HG03521 (cell line): ENCODE results near the gene TWIST2.

ENCODE experiments used
- ATAC-seq: cut with Tn5 transposase; IDR thresholded peaks from one replicate; pipeline ENCODE4 v1.9.1; 2021; ENCODE audit warnings: mild to moderate bottlenecking, moderate library complexity; ENCODE audit not compliant: unreplicated experiment

The TWIST2 gene

DNA sequence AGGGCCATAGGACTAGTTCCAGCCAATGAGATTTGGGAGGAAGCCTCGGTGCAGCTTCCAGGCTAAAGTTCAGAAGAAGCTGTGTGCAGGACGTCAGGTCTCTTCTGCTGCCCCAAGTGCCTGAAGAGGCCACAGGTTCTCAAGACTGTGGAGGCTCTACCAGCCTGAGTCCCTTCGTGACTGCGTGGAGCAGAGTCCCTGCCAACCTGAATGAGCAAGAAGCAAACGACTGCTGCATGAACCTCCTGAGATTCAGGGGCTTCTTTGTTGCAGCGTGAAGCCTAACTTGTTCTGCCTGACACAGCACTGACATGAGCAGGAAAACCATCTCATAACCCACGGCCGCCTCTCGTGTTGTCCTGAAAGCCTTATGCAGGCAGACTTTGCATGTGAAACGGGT, 39.7 kb downstream of the TWIST2 start:
- ATAC-seq = no peak

DNA sequence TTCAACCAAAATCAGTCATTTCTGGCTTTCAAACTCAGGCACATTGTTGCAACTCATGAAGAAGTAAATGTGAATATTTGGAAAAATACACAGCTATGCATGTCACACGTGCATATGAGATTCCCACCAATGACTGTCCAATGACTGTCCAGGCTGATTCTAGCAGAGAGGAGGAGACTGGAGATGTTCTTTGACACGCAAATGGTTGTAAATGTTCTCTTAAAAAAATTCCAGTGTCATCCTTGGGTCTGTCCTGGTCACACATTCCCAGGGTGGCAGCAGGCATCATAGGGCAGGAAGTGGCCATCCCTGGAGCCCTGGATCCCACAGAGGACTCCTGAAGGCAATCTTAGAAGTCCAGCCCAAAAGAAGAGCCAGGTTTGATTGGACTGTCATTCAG, 40.9 kb downstream of the TWIST2 start:
- no peak for ATAC-seq

DNA sequence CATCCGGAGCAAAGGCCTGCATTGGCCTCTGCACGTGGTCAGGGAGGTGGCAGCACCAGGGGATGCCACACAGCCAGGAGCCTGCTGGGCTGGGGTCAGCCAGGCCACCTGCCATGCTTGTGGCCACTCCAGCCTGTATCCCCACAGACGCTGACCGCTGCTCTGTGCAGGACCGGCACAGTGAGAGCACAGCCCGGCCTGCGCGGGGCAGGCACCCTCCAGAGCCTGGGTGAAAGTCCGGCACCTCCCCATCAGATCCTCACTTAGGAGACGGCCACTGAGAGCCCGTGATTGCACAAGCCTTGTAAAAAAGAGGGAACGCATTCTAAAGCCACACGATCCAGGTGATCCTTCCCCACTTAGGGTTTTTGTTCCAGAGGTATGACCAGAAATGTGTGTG, 42.2 kb downstream of the TWIST2 start:
- ATAC-seq = no peak

DNA sequence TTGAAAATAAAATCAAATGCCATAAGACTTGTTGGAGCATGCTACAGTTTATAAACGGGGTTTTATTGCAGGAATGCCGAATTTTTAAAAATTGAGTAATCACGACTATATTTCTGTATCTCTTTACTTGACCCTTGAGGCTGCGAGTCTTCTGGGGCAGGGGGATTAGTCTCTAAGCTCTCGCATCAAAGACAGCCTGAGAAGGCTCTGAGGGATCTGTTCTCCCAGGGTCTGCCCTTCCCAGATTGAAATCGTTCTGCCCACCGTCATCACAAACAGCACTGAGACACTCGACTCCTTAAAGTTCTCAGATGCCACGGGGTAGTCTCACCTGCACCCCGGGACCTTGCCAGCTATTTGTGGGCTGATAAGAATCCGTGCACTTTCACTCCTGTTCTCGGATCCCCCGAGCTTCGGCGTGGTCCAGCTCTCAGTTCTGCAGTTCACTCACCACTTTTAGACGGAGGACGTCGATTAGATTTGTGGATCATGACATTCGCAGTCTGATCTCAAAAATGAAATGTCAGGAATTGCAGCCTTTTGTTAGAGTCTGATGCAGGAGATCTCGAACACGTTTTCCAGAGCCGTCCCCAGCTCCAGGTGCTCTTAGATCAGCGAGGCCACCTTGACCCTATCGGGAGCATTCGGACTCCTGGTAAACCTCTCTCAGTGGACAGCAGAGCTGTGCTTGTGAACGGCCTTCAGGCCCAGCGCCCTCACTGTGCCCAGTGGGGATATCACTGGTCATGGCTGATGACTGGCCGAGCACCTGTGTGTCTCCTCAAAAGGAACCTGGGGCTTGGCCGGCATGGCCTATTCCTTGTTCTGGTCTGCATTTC, 43.0 kb downstream of the TWIST2 start:
- ATAC-seq = no peak

DNA sequence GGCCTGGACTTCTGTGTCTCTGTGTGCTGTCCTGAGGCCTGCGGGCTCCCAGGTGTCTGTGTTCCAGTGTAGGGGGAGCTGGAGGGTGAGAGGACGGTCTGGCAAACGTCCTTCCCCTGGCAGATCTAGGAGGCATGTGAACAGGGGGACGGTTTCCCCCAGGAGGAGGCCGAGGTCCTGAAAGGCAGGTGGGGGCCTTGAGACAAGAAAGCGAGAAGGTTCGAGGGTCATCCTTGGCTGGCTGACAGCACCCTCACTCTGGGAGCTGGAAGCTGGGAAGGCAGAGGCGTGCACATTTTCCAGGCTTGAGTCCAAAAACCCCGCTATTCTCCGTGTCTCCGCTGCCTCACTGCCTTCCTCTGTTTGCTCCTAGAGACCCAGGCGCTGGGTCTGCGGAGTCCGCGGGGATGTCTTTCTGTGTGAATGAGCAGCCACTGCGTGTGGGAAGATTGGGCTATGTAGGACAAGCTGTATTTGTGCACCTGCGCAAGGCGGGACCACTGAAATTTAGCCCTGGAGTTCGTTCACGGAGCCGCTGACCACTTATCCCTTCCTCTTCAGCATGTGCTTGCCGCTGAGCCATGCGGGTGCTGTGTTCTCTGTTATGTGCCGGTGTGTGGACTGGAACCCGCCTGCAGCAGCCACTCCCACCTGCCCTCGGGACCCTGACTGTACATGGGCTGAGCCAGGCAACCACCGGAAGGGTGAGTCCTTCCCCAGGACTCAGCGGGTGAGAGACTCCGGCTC, 43.7 kb downstream of the TWIST2 start:
- no peak for ATAC-seq

DNA sequence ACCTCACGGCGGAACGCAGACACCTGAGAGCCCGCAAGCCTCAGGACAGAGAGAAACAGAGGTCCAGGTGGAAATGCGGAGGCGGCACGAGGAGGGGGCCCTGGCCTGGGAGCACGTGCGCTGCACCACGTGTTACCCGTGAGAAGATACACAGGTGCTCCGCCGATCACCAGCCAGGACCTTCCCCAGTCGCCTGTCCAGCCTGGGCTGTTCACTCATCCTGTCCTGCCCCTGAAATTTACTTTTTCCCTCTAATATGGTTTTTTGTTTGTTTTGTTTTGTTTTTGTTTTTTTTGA, 44.3 kb downstream of the TWIST2 start:
- ATAC-seq = no peak

DNA sequence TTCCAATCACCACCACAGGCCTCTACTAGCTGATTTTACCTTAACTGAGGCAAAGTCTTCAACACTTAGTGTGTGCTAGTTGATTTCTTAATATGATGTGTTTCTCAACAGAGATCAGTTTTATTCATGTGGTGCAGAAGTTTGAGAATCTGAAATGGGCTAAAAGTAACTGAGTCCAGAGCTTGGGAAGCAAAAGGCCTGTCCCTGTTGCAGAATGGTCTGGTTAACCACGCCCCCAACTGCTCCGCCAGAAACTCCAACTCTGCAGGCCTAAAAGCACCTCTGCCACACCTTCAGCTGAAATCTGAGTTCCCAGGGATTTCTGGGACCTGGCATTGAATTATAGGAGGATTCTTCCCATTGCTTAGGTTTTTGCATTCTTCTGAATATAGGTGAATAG, 44.9 kb downstream of the TWIST2 start:
- ATAC-seq = no peak

DNA sequence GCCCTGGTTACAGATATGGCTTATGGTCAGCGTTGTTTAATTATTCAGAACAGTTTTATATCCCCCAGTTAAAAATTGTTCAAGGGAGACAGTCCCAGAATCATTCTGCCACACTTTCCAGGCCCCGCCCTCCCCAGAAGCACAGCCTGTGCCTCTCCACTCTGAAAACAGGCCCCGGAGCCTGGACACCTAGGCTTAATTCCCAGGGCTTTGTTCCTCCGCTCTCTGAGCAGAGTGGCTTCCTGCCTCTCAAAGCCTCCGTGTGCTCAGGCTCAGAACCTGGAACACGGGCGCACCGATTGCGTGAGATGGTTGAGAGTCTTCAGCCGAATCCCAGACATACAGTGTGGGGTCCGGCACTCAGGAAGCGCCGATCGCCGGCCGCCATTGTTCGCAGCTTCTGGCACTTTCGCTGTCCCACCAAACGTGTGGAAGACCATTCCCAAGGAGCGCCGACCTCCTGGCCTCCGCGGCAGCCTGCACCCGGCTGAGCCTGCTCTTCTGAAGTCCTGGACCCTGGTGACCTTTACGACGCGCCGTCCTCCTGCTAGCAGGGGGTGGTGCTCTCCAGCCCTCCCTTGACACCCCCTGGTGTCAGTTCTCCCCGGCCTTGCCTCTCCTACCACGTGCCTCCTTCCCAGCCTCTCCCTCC, 45.6 kb downstream of the TWIST2 start:
- ATAC-seq = no peak

DNA sequence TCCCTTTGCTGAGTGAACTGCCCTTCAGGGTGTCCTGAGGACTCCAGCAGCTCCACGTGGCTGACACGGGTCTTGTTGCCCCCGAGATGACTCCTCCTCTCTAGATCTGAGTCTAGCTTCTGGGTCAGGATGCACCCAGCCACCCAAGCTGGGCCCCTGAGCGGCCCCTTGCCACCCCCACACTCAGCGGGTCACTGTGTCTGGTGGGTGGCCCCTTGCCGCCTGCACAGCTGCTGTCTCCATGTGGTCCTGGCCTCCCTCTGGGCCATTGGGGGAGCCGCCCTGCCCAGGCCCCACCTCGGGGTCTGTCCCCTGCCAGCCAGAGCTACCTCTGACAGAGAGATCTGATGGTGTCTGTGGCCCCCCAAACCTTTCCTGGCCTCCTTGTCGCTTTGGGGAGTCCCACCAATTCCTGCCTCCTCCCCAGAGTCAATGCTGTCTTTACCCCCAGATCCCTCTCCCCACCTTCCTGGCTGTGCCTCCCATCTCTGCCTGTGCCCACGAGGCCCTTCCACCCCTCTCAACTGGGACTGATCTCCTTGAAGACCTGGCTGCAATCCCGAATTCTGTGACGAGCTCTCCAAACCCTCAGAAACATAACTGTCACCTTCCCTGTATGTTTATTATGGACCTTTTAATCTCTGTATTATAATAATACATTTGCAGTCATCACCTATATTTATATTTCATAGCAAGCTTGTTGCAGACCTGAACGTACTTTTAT, 46.5 kb downstream of the TWIST2 start:
- no peak for ATAC-seq

DNA sequence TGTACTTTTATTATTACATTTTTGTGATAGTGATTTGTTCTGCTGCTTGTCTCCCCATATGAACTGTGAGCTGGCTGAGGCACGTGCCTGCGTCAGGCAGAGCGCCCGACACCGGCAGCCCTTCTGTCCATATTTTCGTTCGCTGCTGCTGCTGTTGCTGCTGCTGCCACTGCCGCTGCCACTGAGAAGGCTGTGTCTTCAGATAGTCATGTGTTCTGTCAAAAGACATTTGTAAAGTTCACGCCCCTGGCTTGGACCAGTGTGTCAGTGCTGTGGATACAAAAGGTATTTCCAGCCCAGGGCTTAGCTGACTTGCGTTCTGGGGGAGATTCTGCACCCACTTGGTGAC, 47.0 kb downstream of the TWIST2 start:
- ATAC-seq = no peak

DNA sequence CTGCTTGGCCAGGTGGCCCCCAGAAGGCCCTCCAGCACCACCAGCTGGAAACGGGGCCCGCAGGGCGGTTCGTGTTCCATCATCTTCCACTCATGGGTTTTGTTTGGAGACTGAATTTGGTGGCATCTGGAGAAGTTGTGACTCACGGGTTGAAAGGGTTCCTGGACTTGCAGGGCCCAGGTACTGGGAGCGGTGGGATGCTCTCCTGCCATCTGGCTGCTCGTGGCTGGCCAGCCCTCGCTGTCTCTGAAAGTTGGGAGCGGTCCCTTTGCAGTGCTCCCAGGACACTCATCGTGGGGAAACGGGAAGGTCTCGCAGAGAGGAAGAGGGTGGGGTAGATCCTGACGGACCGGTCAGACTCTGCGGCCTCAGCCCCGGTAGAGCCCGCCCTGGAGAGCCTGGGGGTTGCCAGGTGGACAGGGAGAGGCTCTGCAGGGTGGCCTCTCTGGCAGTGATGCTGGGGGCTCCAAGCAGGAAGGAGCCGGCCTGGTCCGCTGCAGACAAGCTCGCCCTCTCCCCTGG, 47.5 kb downstream of the TWIST2 start:
- ATAC-seq = no peak

DNA sequence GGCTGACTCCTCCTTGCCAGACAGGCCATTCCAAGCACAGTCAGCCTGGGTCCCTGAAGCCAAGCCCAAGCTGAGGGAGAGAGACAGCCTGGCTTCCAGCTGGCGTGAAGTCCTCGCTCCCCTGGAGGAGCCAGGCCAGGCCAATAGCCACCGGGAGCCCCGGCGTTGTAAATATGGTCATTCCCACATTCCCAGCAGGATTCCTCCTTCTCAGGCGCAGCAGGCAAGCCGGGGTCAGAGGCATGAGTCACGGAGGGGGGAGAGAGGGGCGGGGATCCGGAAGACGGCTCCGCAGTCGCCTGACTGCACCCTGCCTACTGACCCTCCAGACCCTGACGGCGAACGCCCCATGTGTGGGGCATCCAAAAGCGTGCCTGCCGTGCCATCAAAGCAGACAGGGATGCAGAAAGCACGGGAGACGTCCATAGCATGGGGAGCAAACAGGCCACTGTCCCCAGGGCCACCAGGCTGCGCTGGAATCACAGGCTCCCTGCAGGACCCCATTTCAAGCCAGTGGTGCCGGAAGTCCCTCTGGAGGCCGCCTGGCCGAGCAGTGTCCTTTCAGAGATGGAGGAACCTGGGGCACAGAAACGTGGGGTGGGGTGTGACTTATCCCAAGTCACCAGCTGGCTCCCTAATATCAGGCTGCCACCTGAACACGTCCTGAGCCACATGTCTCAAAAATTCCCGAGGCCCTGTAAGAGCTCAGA, 48.2 kb downstream of the TWIST2 start:
- ATAC-seq = no peak

DNA sequence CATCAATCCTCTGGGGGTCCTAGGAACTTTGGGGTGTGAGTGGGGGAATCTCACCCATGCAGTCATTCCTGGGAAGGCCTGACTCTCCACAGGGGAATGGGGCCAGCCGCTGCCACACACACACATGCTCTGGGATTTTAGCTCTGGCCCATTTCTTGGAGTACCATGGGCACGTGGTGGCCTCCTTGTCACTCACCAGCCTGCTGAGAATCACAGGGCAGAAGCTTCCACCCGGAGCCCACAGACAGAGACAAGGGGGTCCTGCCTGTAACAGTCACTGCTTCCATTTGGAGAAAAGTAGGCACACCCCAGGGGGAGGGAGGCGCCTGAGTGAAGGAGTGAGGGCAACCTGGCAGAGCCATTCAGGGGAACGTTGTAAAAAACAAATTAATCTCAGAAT, 48.8 kb downstream of the TWIST2 start:
- ATAC-seq = no peak

DNA sequence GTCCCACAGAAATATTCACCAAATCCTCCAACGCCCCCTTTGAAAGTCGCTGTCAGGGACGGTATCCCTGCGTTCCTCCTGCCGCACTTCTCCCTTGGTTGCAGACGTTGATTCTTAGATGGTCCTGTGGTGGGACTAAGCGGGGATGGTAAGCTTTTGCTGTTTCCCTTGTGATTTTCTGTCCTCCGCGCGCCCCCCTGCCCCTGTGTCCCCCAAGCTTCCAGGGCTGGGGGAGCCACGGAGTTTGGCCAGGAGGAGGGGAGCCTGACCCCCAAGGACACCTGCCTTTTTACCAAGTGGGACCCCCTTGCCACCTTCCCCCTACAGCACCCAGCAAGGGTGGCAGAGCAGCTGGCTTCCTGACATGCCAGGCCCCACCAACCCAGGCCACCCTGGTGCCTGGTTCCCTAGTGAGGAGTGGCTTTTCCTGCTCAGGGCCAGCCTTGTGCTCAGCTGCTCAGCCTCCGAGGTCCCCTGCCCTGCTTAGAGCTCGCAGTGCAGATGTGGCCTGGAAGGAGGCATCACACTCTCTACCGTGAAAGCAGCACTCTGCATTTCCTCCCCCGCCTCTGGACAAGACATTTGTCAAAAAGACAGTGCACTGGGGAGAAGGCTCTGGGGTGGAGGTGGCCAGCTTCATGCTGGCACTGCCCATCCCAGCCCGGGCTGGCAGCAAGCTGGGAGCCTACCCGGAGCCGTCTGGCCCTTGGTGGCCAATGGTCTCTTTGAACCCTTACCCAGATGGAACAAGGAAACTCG, 49.4 kb downstream of the TWIST2 start:
- ATAC-seq = no peak

DNA sequence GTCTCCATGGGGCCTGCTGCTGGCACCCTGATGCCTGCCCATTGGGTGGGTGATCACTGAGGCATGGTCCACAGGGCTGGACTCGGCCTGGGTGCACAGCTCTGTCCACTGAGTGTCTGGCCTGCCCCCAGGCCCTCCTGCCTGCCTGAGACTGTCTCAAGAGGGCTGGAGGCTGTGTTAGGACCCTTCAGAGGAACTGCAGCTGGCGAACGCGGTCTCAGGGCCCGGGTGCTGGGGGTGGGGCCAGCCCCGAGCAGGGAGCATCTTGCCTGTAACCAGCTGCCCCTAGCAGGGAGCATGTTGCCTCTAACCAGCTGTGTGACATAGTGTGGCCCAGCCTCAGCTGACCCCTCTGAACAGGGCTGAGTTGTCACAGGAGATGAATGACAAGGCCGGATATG, 50.0 kb downstream of the TWIST2 start:
- ATAC-seq = no peak

DNA sequence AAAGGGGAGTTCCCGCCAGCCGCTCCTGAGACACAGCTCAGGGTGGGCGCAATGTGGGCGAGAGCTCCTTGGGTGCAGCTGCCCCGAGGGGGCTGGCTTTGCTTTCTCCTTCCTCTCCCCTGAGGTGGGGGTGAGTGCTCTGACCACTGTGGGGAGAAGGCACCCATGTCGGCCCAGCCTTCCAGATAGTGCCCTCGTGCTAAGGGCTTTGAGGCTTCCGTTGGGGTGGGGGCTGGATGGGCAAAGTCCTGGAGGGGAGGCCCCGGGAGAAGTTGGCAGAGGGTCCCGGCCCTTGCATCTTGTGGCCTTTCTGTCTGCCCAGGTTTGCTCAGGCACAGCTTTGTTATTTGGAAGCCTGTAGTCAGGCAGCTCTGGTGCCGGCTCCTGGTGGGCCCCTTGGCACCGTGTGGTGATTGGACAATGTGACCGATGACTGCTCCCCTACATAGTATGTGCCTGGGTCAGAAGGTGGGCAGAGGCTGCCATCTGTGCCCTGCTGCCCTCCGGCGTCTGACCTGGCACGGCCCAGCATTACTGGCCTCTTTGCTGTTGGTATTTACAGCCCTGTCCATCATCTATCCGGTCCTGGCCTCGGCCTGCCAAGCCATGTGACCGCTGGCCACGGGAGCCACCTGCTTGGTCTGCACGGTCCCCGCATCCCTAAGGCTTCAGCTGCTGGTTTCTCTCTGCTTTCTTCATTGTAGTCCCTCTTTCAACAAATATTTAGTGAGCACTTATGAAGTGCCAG, 50.8 kb downstream of the TWIST2 start:
- ATAC-seq = no peak

DNA sequence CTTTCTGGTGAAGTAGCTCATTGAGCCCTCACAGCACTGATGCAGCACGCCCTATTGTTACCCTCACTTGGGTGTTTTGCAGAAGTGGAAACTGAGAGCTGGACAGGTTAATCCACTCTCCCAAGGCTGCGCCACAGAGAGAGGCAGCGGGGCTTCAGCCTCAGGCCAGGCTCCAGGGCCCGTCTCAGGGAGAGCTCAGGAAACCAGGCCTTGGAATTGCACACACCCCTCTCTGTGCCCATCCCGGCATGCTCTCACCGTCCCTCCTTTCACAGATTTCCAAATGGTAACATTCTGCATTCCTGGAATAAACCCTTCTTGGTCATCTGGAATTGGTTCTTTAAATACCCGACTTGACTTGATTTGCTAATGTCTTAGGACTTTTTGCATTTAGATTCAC, 51.5 kb downstream of the TWIST2 start:
- ATAC-seq = no peak

DNA sequence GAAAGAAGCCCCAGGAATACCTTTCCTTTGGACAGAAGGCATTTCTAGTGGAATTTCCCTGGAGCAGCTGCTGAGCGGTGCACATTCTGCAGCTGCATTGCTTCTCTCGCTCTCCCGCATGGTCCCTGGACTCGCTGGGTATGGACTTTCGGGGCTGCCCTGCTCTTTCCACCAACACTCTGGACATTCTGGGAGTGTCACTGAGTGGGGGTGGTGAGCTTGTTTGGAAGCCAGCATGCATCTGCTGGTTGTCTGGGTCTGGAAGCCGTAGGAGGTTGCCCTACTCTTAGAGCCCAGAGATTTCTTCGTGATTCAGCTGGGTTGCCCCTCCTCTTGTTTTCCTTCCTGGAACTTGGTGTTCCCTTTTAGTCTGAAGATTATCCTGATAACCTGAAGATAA, 52.6 kb downstream of the TWIST2 start:
- ATAC-seq = no peak

DNA sequence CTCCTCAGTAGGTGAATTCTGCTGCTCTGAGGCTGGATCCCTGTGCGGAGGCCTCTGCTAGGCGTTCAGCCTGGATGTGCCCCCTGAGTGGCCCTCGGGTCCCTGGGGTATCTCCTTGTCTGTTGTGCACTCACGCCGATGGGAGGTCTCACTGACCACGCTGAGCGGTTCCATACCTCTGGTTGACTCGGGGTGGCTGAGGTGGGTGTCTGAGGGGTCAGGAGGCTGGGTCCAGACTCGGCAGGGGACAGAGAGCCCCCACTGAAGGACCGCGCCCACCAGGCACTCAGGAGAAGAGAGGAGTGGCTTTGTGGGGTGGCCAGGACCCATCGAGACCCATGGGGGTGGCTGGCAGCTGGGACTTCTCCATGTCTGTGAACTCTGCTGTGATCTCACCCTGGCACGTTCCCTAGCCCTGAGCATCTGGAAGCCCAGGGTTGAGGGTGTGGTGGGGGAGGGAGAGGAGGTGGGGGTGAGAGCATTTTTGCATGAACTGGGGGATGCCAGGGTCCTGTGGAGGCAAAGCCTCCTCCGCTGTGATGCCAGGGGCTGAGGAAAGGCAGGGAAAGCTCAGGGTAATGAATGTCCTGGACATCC, 53.7 kb downstream of the TWIST2 start:
- ATAC-seq = no peak
